Liver (tissue), 9 donors: ENCODE data around the gene PEX5L. TPM values are rescaled to one million over a fixed set of nuclear protein-coding genes. Genes with fewer than 3 reads are reported as not detected.
A peak's percentile ranks its signal among the peaks of the same experiment; 100 is the strongest.

Source experiments
- DNase-seq: peaks from one replicate; pipeline ENCODE4 v3.0.0-alpha.2; 2017; ENCODE audit warnings: low spot score
- H3K27ac ChIP-seq, 2 donors: one replicate each; pipeline ENCODE4 v1.7.0; 2013; ENCODE audit warnings: inconsistent platforms in 2 of 2, low read length in 2 of 2, control low read depth in 1 of 2, low read depth in 1 of 2, mild to moderate bottlenecking in 1 of 2
- H3K27me3 ChIP-seq, 4 donors: one replicate each; pipeline versions ENCODE4 v1.6.1 to v1.7.0; 2013; ENCODE audit warnings: low read length in 3 of 4, inconsistent platforms in 1 of 4, mild to moderate bottlenecking in 1 of 4, moderate library complexity in 1 of 4; ENCODE audit not compliant: control insufficient read depth in 4 of 4, insufficient read depth in 4 of 4
- H3K36me3 ChIP-seq, 4 donors: one replicate each; pipeline versions ENCODE4 v1.6.1 to v1.7.0; 2013; ENCODE audit warnings: low read length in 3 of 4, mild to moderate bottlenecking in 3 of 4, low read depth in 1 of 4, moderate library complexity in 1 of 4; ENCODE audit not compliant: control insufficient read depth in 4 of 4, insufficient read depth in 3 of 4
- H3K4me1 ChIP-seq, 4 donors: one replicate each; pipeline versions ENCODE4 v1.6.1 to v1.7.0; 2013; ENCODE audit warnings: low read length in 3 of 4, mild to moderate bottlenecking in 3 of 4, moderate library complexity in 1 of 4; ENCODE audit not compliant: control insufficient read depth in 4 of 4, insufficient read depth in 4 of 4
- H3K4me3 ChIP-seq, 3 donors: one replicate each; pipeline versions ENCODE4 v1.6.1 to v1.7.0; 2013; ENCODE audit warnings: low read length in 3 of 3, control low read depth in 1 of 3, low read depth in 1 of 3, mild to moderate bottlenecking in 1 of 3
- H3K9ac ChIP-seq, 2 donors: one replicate each; pipeline ENCODE4 v1.7.0; 2013; ENCODE audit warnings: low read length in 2 of 2, mild to moderate bottlenecking in 2 of 2, moderate library complexity in 2 of 2, control low read depth in 1 of 2, low read depth in 1 of 2
- H3K9me3 ChIP-seq, 4 donors: one replicate each; pipeline versions ENCODE4 v1.6.1 to v1.7.0; 2013; ENCODE audit warnings: low read length in 3 of 4; ENCODE audit not compliant: control insufficient read depth in 4 of 4
- CTCF ChIP-seq: fragments of 150-350 bp; IDR thresholded peaks from 2 replicates; pipeline ENCODE4 v1.5.1; 2017; ENCODE audit warnings: improper control_type of control experiment, low read depth, low read length; ENCODE audit not compliant: missing input control
- EGR1 ChIP-seq, 2 donors: IDR thresholded peaks; 2 replicates each; pipeline ENCODE4 v1.6.1; 2016 to 2018; ENCODE audit warnings: antibody characterized with exemption in 2 of 2, low read depth in 2 of 2
- FOXA2 ChIP-seq: IDR thresholded peaks from 2 replicates; pipeline ENCODE4 v1.6.1; 2016; ENCODE audit warnings: antibody characterized with exemption
- GABPA ChIP-seq, 2 donors: IDR thresholded peaks in 1 of 2; conservative IDR thresholded peaks in 1 of 2; 2 replicates each; pipeline ENCODE4 v1.6.1; 2016; ENCODE audit warnings: antibody characterized with exemption in 2 of 2, mild to moderate bottlenecking in 1 of 2, moderate library complexity in 1 of 2
- HNF4A ChIP-seq, 2 donors: conservative IDR thresholded peaks; 2 replicates each; pipeline ENCODE4 v1.6.1; 2016; ENCODE audit warnings: antibody characterized with exemption in 2 of 2, mild to moderate bottlenecking in 2 of 2
- HNF4G ChIP-seq: IDR thresholded peaks from 2 replicates; pipeline ENCODE4 v1.6.1; 2016; ENCODE audit warnings: antibody characterized with exemption
- JUND ChIP-seq, 2 donors: IDR thresholded peaks; 2 replicates each; pipeline ENCODE4 v1.6.1; 2016; ENCODE audit warnings: antibody characterized with exemption in 2 of 2
- RAD21 ChIP-seq, 2 donors: IDR thresholded peaks; 2 replicates each; pipeline ENCODE4 v1.6.1; 2016; ENCODE audit warnings: antibody characterized with exemption in 2 of 2, mild to moderate bottlenecking in 2 of 2
- SP1 ChIP-seq: IDR thresholded peaks from 2 replicates; pipeline ENCODE4 v1.6.1; 2018; ENCODE audit warnings: antibody characterized with exemption, mild to moderate bottlenecking
- WGBS: extraction: QIAGEN DNeasy Blood & Tissue Kit; methylation state at CpG from one replicate; pipeline ENCODE4 v1.1.7; 2013; 5-methylcytosine and 5-hydroxymethylcytosine counted together
- polyA plus RNA-seq, 2 donors: library from polyadenylated mRNA; stranded (reverse) in 1 of 2; unstranded in 1 of 2; fragments of 200-250 nt in 1 of 2; fragments of >200 nt in 1 of 2; fragmentation: Nextera tagmentation in 1 of 2; extraction: Ambion mirVana in 1 of 2; gene quantifications; one replicate each; pipeline versions ENCODE4 v1.2.1 to v1.2.3, GENCODE V29; 2013 to 2015
- total RNA-seq, 2 donors: library from RNA; depleted of rRNA; stranded (reverse); fragments of >200 nt; gene quantifications; one replicate each; pipeline ENCODE4 v1.2.3, GENCODE V29; 2014
- TF ChIP-seq, protein P1 (sequence below): IDR thresholded peaks from 2 replicates; pipeline ENCODE4 v1.6.1; 2016; ENCODE audit warnings: antibody characterized with exemption, mild to moderate bottlenecking
- TF ChIP-seq, protein P2 (sequence below): IDR thresholded peaks from 2 replicates; pipeline ENCODE4 v1.6.1; 2016; ENCODE audit warnings: antibody characterized with exemption
- donor health status: healthy.
- donor health status: healthy.
- donor health status: healthy.
- donor health status: healthy.
- donor health status: healthy.

PEX5L gene
- total and polyA plus RNA-seq, 4 donors, result 0.03 TPM; not detected in 3

DNA sequence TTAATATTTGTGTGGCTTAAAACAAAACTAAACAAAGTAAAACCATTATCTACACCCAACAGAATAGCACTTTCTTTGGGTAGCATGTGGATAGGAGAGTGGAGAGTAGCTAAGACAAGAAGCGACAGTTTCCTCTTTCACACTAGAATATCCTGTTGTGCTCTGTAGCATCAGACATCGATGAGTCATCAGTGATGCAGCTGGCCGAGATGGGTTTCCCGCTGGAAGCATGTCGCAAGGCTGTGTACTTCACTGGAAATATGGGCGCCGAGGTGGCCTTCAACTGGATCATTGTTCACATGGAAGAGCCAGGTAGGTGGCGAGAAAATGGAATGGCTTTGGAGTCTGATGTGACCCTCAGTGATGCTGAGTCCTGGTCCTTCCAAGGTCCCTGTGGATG, 275.8 kb downstream of the PEX5L start:
- DNase-seq, result no peak

DNA sequence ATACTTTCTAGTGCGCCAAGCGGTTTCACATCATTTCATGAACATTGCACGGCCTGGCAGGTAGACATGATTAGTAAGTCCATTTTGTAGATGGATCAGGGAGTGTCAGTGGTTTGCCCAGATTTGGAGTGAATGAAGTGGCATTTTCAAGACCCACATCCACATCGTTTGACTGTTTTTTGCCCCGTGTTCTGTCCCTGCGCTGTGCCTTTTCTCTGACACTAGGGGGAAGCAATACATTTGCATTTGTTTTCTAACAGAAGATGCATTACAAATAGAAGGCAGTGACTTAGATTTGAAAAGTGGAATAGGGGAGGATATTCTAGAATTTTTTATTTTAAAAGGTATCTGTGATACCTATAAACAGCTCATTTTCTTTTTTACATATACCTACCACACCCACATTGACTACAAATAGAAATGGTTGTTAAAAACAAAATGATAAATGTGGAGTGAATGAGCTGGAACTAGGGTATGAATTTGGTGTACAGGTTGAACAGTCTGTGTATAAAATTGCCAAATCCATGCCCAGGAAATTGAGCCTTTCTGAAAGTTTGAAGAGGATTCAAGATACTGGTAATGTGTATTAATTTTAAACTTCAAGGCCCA, 285.9 kb downstream of the PEX5L start:
- no peak overlapping the region for H3K9ac ChIP-seq
- peak; percentile 33 for TF ChIP-seq CTCF
- peak; percentile 59 to 73 for TF ChIP-seq RAD21 (IDR thresholded peaks at IDR 0.05)
- no peak for TF ChIP-seq HNF4G
- H3K36me3 ChIP-seq, result peaks cover 0 to 8% (median 6%) of the 10 kb centered on the region in 4 donors
- H3K4me3 ChIP-seq, result no peak overlapping the region
- 61% methylated on average over 6 of the region's 6 CpGs for WGBS
- no peaks in the 10 kb centered on the region for H3K9me3 ChIP-seq
- no peaks in the 10 kb centered on the region for H3K27me3 ChIP-seq
- no peak overlapping the region for H3K27ac ChIP-seq
- DNase-seq, result no peak
- H3K4me1 ChIP-seq, result no peaks in the 10 kb centered on the region

More for the DNA sequence above, 275.8 kb downstream of the PEX5L start:
- H3K9ac ChIP-seq, result no peak overlapping the region
- H3K4me3 ChIP-seq, result no peak overlapping the region
- H3K9me3 ChIP-seq, result no peaks in the 10 kb centered on the region
- no peaks in the 10 kb centered on the region for H3K27me3 ChIP-seq
- TF ChIP-seq JUND (IDR thresholded peaks at IDR 0.05), result peak in 1 of 2 donors; percentile 45
- TF ChIP-seq, protein P1, sequence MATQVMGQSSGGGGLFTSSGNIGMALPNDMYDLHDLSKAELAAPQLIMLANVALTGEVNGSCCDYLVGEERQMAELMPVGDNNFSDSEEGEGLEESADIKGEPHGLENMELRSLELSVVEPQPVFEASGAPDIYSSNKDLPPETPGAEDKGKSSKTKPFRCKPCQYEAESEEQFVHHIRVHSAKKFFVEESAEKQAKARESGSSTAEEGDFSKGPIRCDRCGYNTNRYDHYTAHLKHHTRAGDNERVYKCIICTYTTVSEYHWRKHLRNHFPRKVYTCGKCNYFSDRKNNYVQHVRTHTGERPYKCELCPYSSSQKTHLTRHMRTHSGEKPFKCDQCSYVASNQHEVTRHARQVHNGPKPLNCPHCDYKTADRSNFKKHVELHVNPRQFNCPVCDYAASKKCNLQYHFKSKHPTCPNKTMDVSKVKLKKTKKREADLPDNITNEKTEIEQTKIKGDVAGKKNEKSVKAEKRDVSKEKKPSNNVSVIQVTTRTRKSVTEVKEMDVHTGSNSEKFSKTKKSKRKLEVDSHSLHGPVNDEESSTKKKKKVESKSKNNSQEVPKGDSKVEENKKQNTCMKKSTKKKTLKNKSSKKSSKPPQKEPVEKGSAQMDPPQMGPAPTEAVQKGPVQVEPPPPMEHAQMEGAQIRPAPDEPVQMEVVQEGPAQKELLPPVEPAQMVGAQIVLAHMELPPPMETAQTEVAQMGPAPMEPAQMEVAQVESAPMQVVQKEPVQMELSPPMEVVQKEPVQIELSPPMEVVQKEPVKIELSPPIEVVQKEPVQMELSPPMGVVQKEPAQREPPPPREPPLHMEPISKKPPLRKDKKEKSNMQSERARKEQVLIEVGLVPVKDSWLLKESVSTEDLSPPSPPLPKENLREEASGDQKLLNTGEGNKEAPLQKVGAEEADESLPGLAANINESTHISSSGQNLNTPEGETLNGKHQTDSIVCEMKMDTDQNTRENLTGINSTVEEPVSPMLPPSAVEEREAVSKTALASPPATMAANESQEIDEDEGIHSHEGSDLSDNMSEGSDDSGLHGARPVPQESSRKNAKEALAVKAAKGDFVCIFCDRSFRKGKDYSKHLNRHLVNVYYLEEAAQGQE, result no peak
- H3K4me1 ChIP-seq, result no peaks in the 10 kb centered on the region
- H3K36me3 ChIP-seq, result peaks cover 0 to 21% (median 13%) of the 10 kb centered on the region in 4 donors
- 88% methylated on average over 8 of the region's 8 CpGs for WGBS
- H3K27ac ChIP-seq, result no peak overlapping the region

DNA sequence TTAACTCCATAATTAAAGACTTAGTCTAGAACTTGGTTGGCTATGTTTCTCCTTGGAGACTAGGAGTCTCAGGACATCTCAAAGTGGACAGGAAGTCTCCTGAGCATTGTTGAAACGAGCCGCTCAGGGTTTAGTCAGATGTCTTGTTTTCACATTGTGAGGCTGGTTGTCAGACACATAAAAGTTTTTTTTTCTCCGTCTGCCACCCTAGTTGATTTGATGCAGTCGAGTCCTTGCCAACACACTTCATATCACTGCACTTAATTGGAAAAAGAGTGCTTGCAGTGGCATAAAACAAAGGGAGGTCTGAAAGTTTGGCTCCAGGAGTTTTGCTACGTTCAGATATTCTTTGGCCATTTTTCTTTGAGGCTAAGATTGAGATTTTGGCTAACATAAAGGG, 291.0 kb downstream of the PEX5L start:
- Histone ChIP-seq H3K9me3 (no peaks in the 10 kb centered on the region), H3K9ac (no peak overlapping the region), H3K36me3 (peaks cover 2 to 8% (median 4%) of the 10 kb centered on the region in 4 donors), H3K27ac (no peak overlapping the region), H3K4me1 (no peaks in the 10 kb centered on the region), H3K27me3 (no peaks in the 10 kb centered on the region), H3K4me3 (no peak overlapping the region)
- no peak for DNase-seq
- no peak for TF ChIP-seq FOXA2
- WGBS, result 75% methylated on average over 5 of the region's 5 CpGs

DNA sequence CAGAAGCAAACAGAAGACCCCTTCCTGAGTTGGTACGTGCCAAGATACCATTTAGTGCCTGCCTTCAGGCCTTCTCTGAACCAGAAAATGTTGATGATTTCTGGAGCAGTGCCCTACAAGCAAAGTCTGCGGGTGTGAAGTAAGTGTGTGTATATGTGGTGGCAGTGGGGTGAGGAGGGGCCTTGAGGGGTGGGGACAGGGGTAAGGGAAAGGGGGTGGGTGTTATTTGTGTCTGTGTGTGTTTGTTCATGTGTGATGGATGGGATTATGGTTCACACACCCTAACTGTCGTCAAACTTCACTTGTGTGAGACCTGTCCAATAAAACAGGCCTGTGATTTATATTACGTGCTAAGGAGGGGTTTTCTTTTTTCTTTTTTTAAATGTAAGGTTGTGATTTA, 291.7 kb downstream of the PEX5L start:
- TF ChIP-seq GABPA (IDR thresholded peaks at IDR 0.05 in 1 of 2, conservative IDR thresholded peaks at IDR 0.05 in 1 of 2) (no peak), EGR1 (IDR thresholded peaks at IDR 0.05; ENCODE audit: low read depth in 2 of 2) (no peak), HNF4A (conservative IDR thresholded peaks at IDR 0.05) (no peak), RAD21 (IDR thresholded peaks at IDR 0.05) (no peak), SP1 (no peak), JUND (IDR thresholded peaks at IDR 0.05) (no peak)
- TF ChIP-seq, protein P1, result no peak
- TF ChIP-seq, protein P2, sequence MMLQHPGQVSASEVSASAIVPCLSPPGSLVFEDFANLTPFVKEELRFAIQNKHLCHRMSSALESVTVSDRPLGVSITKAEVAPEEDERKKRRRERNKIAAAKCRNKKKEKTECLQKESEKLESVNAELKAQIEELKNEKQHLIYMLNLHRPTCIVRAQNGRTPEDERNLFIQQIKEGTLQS, result no peak
- peaks cover 0 to 1% (median 0%) of the 10 kb centered on the region in 4 donors for H3K4me1 ChIP-seq
- no peak for DNase-seq
- H3K27ac ChIP-seq, result no peak overlapping the region
- no peak overlapping the region for H3K9ac ChIP-seq
- H3K9me3 ChIP-seq, result no peaks in the 10 kb centered on the region
- no peak overlapping the region for H3K4me3 ChIP-seq
- no peaks in the 10 kb centered on the region for H3K27me3 ChIP-seq
- H3K36me3 ChIP-seq, result peaks cover 2 to 8% (median 4%) of the 10 kb centered on the region in 4 donors
- 91% methylated on average over 4 of the region's 4 CpGs for WGBS
